Activated naive CD4-positive, alpha-beta T cell treated with anti-CD3 and anti-CD28 coated beads, Interleukin-2, amount 50 U/mL, for 72 hours (primary cell): ENCODE results near the gene PSMB8. TPM values are rescaled to one million over a fixed set of nuclear protein-coding genes. Genes with fewer than 3 reads are reported as not detected.

Experiments
- ATAC-seq, 2 donors: fragments of 150-1000 bp; cut with Tn5 transposase; 2 replicates each; pipeline ENCODE4 v1.10.0; 2021; ENCODE audit warnings: mild to moderate bottlenecking in 2 of 2, moderate library complexity in 2 of 2
- DNase-seq, 2 donors: peaks; one replicate each; pipeline ENCODE4 v3.0.0; 2021 to 2022; ENCODE audit warnings: low spot score in 2 of 2
- H3K27ac Mint-ChIP-seq, 2 donors: one replicate each; pipeline ENCODE4 v1.8.0; 2022; ENCODE audit warnings: mild to moderate bottlenecking in 2 of 2, mixed read lengths in 2 of 2
- H3K36me3 Mint-ChIP-seq, 2 donors: one replicate each; pipeline ENCODE4 v1.8.0; 2022; ENCODE audit warnings: mixed read lengths in 2 of 2
- H3K9me3 Mint-ChIP-seq, 2 donors: one replicate each; pipeline ENCODE4 v1.8.0; 2022; ENCODE audit warnings: mixed read lengths in 2 of 2
- total RNA-seq, 2 donors: library from RNA; stranded (reverse); gene quantifications; one replicate each; pipeline ENCODE4 v1.2.3, GENCODE V29; 2022

PSMB8 gene
- total RNA-seq, 2 donors from 2014 or later: 334 to 353 TPM

DNA sequence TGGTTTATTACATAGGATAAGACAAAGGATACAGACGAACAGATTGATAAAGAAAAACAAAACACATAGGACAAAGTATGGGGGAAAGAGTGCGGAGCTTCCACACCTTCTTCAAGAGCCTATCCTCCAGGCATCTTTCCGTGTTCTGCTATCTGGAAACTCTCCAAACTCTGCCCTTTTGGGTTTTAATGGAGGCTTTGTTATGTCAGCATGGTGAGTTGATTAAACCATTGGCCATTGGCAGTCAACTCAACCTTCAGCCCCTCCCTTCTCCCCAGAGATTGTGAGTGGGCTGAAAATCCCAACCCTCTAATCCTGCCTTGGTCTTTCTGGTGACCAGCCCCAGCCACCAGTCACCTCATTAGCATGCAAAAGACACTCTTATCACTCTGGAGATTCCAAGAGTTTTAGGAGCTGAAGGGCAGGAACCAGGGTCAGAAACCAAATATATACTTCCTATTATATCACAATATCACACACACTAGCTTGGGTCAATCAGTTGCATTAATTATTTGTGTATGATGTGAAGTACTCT lies 50.9 kb downstream of the PSMB8 start:
- no peaks in the 10 kb centered on the region for H3K9me3 Mint-ChIP-seq
- DNase-seq (no peak), ATAC-seq (no peak)
- H3K27ac Mint-ChIP-seq: no peak overlapping the region
- no peaks in the 10 kb centered on the region for H3K36me3 Mint-ChIP-seq

Other genes starting within 250 kb of the PSMB8 start
- 1 to 10 TPM in 1 of 2 donors, not detected in 1; 1.7 TPM for gene HLA-DQA1, start 206.6 kb downstream of the PSMB8 start, total RNA-seq
- 10 to 100 TPM in 1 of 2 donors, not detected in 1; 34.7 TPM for gene HLA-DQB1, start 177.4 kb downstream of the PSMB8 start, total RNA-seq
- gene HLA-DQA2, start 102.7 kb downstream of the PSMB8 start, total RNA-seq: not detected
- under 1 TPM in 1 of 2 donors, not detected in 1; 0.54 TPM for gene HLA-DQB2, start 80.5 kb downstream of the PSMB8 start, total RNA-seq
- 1 to 10 TPM; 3.8 to 4.0 TPM for gene HLA-DOB, start 27.0 kb downstream of the PSMB8 start, total RNA-seq
- gene TAP2, start 5.3 kb downstream of the PSMB8 start, total RNA-seq: 100 to 1,000 TPM; 118 to 128 TPM
- gene TAP1, start 9.7 kb upstream of the PSMB8 start, total RNA-seq: 100 to 1,000 TPM; 234 to 319 TPM
- 100 to 1,000 TPM; 202 to 262 TPM for gene PSMB9, start 10.1 kb upstream of the PSMB8 start, total RNA-seq
- gene HLA-DMB, start 97.0 kb upstream of the PSMB8 start, total RNA-seq: 1 to 10 TPM; 2.8 to 4.5 TPM
- 10 to 100 TPM; 23.0 to 33.5 TPM for gene HLA-DMA, start 109.0 kb upstream of the PSMB8 start, total RNA-seq
- gene BRD2, start 124.5 kb upstream of the PSMB8 start, total RNA-seq: 100 to 1,000 TPM; 216 to 254 TPM
- gene HLA-DOA, start 165.5 kb upstream of the PSMB8 start, total RNA-seq: 1 to 10 TPM; 1.8 to 3.2 TPM
- 10 to 100 TPM; 24.4 to 45.8 TPM for gene HLA-DPA1, start 229.6 kb upstream of the PSMB8 start, total RNA-seq
- gene HLA-DPB1, start 231.9 kb upstream of the PSMB8 start, total RNA-seq: 10 to 100 TPM; 10.6 to 39.0 TPM